Natural killer cell (primary cell): ENCODE results near the gene AP4S1. TPM values are rescaled to one million over a fixed set of nuclear protein-coding genes. Genes with fewer than 3 reads are reported as not detected.
"Not testable (repeated sequence)": the region's sequence is repeated elsewhere in the genome, so short reads cannot be mapped to it uniquely, and the experiment has no call there.

Experiments used
- ATAC-seq, 3 donors: fragments of 150-1000 bp in 2 of 3; fragments of 200-7000 bp in 1 of 3; cut with Tn5 transposase; 1 replicate in 1 of 3; 2 replicates in 2 of 3; pipeline ENCODE4 v1.10.0; 2021; ENCODE audit warnings: mild to moderate bottlenecking in 2 of 3, moderate library complexity in 2 of 3
- DNase-seq, 2 donors: peaks; one replicate each; pipeline versions ENCODE4 v3.0.0 to v3.0.0-alpha.2; 2013 to 2021; ENCODE audit warnings: mixed read lengths in 1 of 2
- H3K27ac ChIP-seq: one replicate; pipeline ENCODE4 v1.5.1; 2013; ENCODE audit warnings: mild to moderate bottlenecking, low read length
- H3K27me3 ChIP-seq: one replicate; pipeline ENCODE4 v1.6.1; 2013; ENCODE audit warnings: low read length; ENCODE audit not compliant: control insufficient read depth, insufficient read depth
- H3K36me3 ChIP-seq: one replicate; pipeline ENCODE4 v1.6.1; 2013; ENCODE audit warnings: low read length; ENCODE audit not compliant: control insufficient read depth, insufficient read depth
- H3K4me1 ChIP-seq: one replicate; pipeline ENCODE4 v1.6.1; 2013; ENCODE audit warnings: low read length; ENCODE audit not compliant: control insufficient read depth, insufficient read depth
- H3K4me3 ChIP-seq: one replicate; pipeline ENCODE4 v1.5.1; 2013; ENCODE audit warnings: low read length
- H3K9me3 ChIP-seq: one replicate; pipeline ENCODE4 v1.6.1; 2013; ENCODE audit warnings: low read length; ENCODE audit not compliant: control insufficient read depth, insufficient read depth
- H3K27ac Mint-ChIP-seq, 2 donors: one replicate each; pipeline ENCODE4 v1.8.0; 2022; ENCODE audit warnings: mild to moderate bottlenecking in 2 of 2, mixed read lengths in 2 of 2, moderate library complexity in 1 of 2
- H3K27me3 Mint-ChIP-seq, 2 donors: one replicate each; pipeline ENCODE4 v1.8.0; 2022; ENCODE audit warnings: low read depth in 2 of 2, mixed read lengths in 2 of 2
- H3K36me3 Mint-ChIP-seq: one replicate; pipeline ENCODE4 v1.8.0; 2022; ENCODE audit warnings: mixed read lengths
- H3K4me1 Mint-ChIP-seq, 2 donors: one replicate each; pipeline ENCODE4 v1.8.0; 2022; ENCODE audit warnings: mixed read lengths in 2 of 2
- H3K4me3 Mint-ChIP-seq: one replicate; pipeline ENCODE4 v1.8.0; 2022; ENCODE audit warnings: mild to moderate bottlenecking, moderate library complexity, mixed read lengths
- H3K9me3 Mint-ChIP-seq, 2 donors: one replicate each; pipeline ENCODE4 v1.8.0; 2022; ENCODE audit warnings: mixed read lengths in 2 of 2
- WGBS: methylation state at CpG from one replicate; pipeline ENCODE4 v1.1.7; 2013; ENCODE audit warnings: missing lambda C conversion rate; ENCODE audit not compliant: insufficient coverage; 5-methylcytosine and 5-hydroxymethylcytosine counted together
- intact Hi-C: fragments of 100-400 bp; cut with micrococcal nuclease; formaldehyde crosslinking; loops from one replicate; pipeline ENCODE4 v1.14.2; 2022
- total RNA-seq, 4 donors: library from RNA; stranded (reverse); fragments of 120-200 nt in 1 of 4; gene quantifications; one replicate each; pipeline versions ENCODE4 v1.2.3 to v1.2.4, GENCODE V29; 2013 to 2022
- TF ChIP-seq, protein P1 (sequence below): fragments of 200-600 bp; IDR thresholded peaks from one replicate; pipeline ENCODE4 v1.8.0; 2022; ENCODE audit warnings: antibody characterized with exemption

Gene AP4S1
- total RNA-seq, 3 donors from 2014 or later (not counting 1 experiment from before 2014, with no cell fraction given): 10.6 to 12.7 (median 12.4) TPM

- Mint-ChIP-seq H3K4me3 (no peak overlapping the region), H3K4me1 (no peaks in the 10 kb centered on the region), H3K36me3 (no peaks in the 10 kb centered on the region), H3K27me3 (no peaks in the 10 kb centered on the region), H3K9me3 (no peaks in the 10 kb centered on the region), H3K27ac (no peak overlapping the region)
- no peak overlapping the region for H3K4me3 ChIP-seq
- no peaks in the 10 kb centered on the region for H3K36me3 ChIP-seq
- TF ChIP-seq, protein P1, sequence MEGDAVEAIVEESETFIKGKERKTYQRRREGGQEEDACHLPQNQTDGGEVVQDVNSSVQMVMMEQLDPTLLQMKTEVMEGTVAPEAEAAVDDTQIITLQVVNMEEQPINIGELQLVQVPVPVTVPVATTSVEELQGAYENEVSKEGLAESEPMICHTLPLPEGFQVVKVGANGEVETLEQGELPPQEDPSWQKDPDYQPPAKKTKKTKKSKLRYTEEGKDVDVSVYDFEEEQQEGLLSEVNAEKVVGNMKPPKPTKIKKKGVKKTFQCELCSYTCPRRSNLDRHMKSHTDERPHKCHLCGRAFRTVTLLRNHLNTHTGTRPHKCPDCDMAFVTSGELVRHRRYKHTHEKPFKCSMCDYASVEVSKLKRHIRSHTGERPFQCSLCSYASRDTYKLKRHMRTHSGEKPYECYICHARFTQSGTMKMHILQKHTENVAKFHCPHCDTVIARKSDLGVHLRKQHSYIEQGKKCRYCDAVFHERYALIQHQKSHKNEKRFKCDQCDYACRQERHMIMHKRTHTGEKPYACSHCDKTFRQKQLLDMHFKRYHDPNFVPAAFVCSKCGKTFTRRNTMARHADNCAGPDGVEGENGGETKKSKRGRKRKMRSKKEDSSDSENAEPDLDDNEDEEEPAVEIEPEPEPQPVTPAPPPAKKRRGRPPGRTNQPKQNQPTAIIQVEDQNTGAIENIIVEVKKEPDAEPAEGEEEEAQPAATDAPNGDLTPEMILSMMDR: no peak
- no peaks in the 10 kb centered on the region for H3K4me1 ChIP-seq
- no peak overlapping the region for H3K27ac ChIP-seq
- no peak for ATAC-seq
- intact Hi-C loops: no loop called here
- no peaks in the 10 kb centered on the region for H3K27me3 ChIP-seq
- DNase-seq: no peak
- 92% methylated on average over 1 of the region's 1 CpG for WGBS
- no peaks in the 10 kb centered on the region for H3K9me3 ChIP-seq
Measured at GRCh38 chr14:31037709-31038221, 12.3 kb downstream of the AP4S1 start.

DNA sequence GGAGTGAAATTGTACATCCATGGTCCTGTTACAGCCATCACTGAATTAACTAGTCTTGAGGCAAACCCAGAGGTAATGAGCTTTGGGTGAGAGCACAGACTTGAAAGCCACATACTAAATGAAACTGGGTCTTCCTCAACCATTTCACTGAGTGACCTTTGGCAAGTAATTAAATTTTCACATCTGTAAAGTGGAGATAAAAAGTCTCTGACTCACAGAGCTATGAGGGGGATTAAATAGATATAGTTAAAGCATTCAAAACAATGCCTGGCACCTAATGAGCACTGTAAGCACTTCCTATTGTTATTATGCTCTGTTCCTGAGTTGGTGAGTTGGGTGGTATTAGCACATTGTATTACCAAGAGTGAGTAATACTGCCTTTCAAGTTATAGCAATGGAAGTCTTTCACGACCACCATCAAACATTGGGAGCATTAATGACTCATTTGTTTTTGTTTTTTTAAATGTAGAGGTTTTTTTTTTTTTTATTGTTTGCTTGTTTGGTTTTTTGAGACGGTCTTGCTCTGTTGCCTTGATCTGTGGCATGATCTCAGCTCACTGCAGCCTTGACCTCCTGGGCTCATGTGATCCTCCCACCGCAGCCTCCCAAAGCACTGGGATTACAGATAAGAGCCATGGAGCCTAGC, 13.2 kb downstream of the AP4S1 start:
- no peak overlapping the region for H3K27ac ChIP-seq
- no peak overlapping the region for H3K4me3 ChIP-seq
- Mint-ChIP-seq H3K27ac (no peak overlapping the region), H3K27me3 (no peaks in the 10 kb centered on the region), H3K36me3 (no peaks in the 10 kb centered on the region), H3K9me3 (no peaks in the 10 kb centered on the region), H3K4me3 (no peak overlapping the region), H3K4me1 (no peaks in the 10 kb centered on the region)
- 100% methylated on average over 1 of the region's 3 CpGs for whole genome bisulfite sequencing
- TF ChIP-seq, protein P1: no peak
- DNase-seq (no peak), ATAC-seq (no peak)
- H3K4me1 ChIP-seq: no peaks in the 10 kb centered on the region
- no peaks in the 10 kb centered on the region for H3K36me3 ChIP-seq
- intact Hi-C loops: no loop called here
- no peaks in the 10 kb centered on the region for H3K9me3 ChIP-seq
- H3K27me3 ChIP-seq: no peaks in the 10 kb centered on the region

GRCh38 chr14:31042300-31042699, 16.9 kb downstream of the AP4S1 start:
- Histone ChIP-seq H3K27me3 (no peaks in the 10 kb centered on the region), H3K36me3 (no peaks in the 10 kb centered on the region), H3K4me1 (no peaks in the 10 kb centered on the region), H3K4me3 (no peak overlapping the region), H3K27ac (no peak overlapping the region), H3K9me3 (no peaks in the 10 kb centered on the region)
- no peak for ATAC-seq
- no peaks in the 10 kb centered on the region for H3K9me3 Mint-ChIP-seq
- no peak overlapping the region for H3K4me3 Mint-ChIP-seq
- no peaks in the 10 kb centered on the region for H3K36me3 Mint-ChIP-seq
- no peaks in the 10 kb centered on the region for H3K27me3 Mint-ChIP-seq
- H3K27ac Mint-ChIP-seq: no peak overlapping the region
- intact Hi-C loops: no loop called here
- WGBS: no CpG with 5 or more reads among the region's 1 CpG
- H3K4me1 Mint-ChIP-seq: peaks cover 6% of the 10 kb centered on the region in 2 donors
- DNase-seq: no peak
- TF ChIP-seq, protein P1: no peak

DNA sequence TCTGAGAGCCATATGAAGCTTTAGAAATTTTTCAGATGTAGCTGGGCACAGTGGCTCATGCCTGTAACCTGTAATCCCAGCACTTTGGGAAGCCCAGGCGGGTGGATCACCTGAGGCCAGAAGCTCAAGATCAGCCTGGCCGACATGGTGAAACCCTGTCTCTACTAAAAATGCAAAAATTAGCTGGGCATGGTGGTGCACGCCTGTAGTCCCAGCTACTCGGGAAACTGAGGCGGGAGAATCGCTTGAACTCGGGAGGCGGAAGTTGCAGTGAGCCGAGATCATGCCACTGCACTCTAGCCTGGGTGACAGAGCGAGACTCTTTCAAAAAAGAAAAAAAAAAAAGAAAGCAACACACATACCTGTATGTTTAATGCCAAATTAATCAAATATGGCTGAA, 17.4 kb downstream of the AP4S1 start:
- intact Hi-C loops, DNase-seq, H3K36me3 Mint-ChIP-seq, H3K27me3 ChIP-seq, H3K9me3 Mint-ChIP-seq, H3K27ac Mint-ChIP-seq, H3K27me3 Mint-ChIP-seq, H3K27ac ChIP-seq, H3K36me3 ChIP-seq, H3K4me3 ChIP-seq, H3K4me1 Mint-ChIP-seq, H3K9me3 ChIP-seq, H3K4me3 Mint-ChIP-seq, H3K4me1 ChIP-seq, ATAC-seq: not testable (repeated sequence)
- WGBS: 97% methylated on average over 8 of the region's 10 CpGs
